ENCODE measurements around the gene ATG5. TPM values are rescaled to one million over a fixed set of nuclear protein-coding genes. Genes with fewer than 3 reads are reported as not detected.

ATG5 gene
- total RNA-seq, 1 donor from 2014 or later: 39.3 TPM

GRCh38 chr6:106281088-106281487, 44.5 kb downstream of the ATG5 start:
- FAIRE-seq: no peak
- Mint-ChIP-seq H3K27me3 (ENCODE audit: low read depth, unreplicated experiment) (no peaks in the 10 kb centered on the region), H3K36me3 (ENCODE audit: low read depth, unreplicated experiment) (peaks cover 6% of the 10 kb centered on the region), H3K4me3 (ENCODE audit: unreplicated experiment) (no peak overlapping the region), H3K27ac (ENCODE audit: unreplicated experiment) (no peak overlapping the region), H3K4me1 (ENCODE audit: low read depth, unreplicated experiment) (peaks cover 24% of the 10 kb centered on the region), H3K9me3 (ENCODE audit: unreplicated experiment) (peaks cover 4% of the 10 kb centered on the region)
- no peak overlapping the region for H3K27ac ChIP-seq (ENCODE audit: low read depth, low read length)
- peaks cover 8% of the 10 kb centered on the region for H3K4me1 ChIP-seq (ENCODE audit: insufficient read depth, low read length)
- peak overlapping the region; percentile 2 for H3K4me2 ChIP-seq (ENCODE audit: low read length)
- H2AFZ ChIP-seq (ENCODE audit: low read depth, low read length): no peak overlapping the region
- H3K4me3 ChIP-seq (ENCODE audit: insufficient read depth, low read depth, low read length): no peak overlapping the region
- peaks cover 10% of the 10 kb centered on the region for H4K20me1 ChIP-seq (ENCODE audit: insufficient read depth, low read length)
- DNase-seq (ENCODE audit: low read depth): peak; percentile 39
- H3K9ac ChIP-seq (ENCODE audit: low read length): no peak overlapping the region
- H3K36me3 ChIP-seq (ENCODE audit: insufficient read depth, low read length): no peaks in the 10 kb centered on the region
- H3K27me3 ChIP-seq (ENCODE audit: insufficient read depth, low read length): no peaks in the 10 kb centered on the region
- TF ChIP-seq CTCF (IDR thresholded peaks at IDR 0.05; ENCODE audit: insufficient read depth, low read depth, low read length) (no peak), EZH2 (IDR thresholded peaks at IDR 0.05; ENCODE audit: insufficient read depth, low read length) (no peak)
- peaks cover 36% of the 10 kb centered on the region for H3K79me2 ChIP-seq (ENCODE audit: insufficient read depth, low read length)
- H3K9me3 ChIP-seq (ENCODE audit: insufficient read depth, low read depth, low read length): no peaks in the 10 kb centered on the region

- H3K9me3 Mint-ChIP-seq (ENCODE audit: unreplicated experiment): peaks cover 4% of the 10 kb centered on the region
- peaks cover 32% of the 10 kb centered on the region for H3K79me2 ChIP-seq (ENCODE audit: insufficient read depth, low read length)
- peaks cover 22% of the 10 kb centered on the region for H3K4me1 Mint-ChIP-seq (ENCODE audit: low read depth, unreplicated experiment)
- H3K4me2 ChIP-seq (ENCODE audit: low read length): peak overlapping the region; percentile 13
- peaks cover 1% of the 10 kb centered on the region for H3K36me3 Mint-ChIP-seq (ENCODE audit: low read depth, unreplicated experiment)
- H3K4me1 ChIP-seq (ENCODE audit: insufficient read depth, low read length): peaks cover 11% of the 10 kb centered on the region
- H3K9me3 ChIP-seq (ENCODE audit: insufficient read depth, low read depth, low read length): no peaks in the 10 kb centered on the region
- H3K27ac ChIP-seq (ENCODE audit: low read depth, low read length): peak overlapping the region; percentile 49
- FAIRE-seq: peak; percentile 73
- no peaks in the 10 kb centered on the region for H3K27me3 Mint-ChIP-seq (ENCODE audit: low read depth, unreplicated experiment)
- peak overlapping the region; percentile 58 for H3K27ac Mint-ChIP-seq (ENCODE audit: unreplicated experiment)
- DNase-seq (ENCODE audit: low read depth): peak; percentile 73
- no peaks in the 10 kb centered on the region for H3K36me3 ChIP-seq (ENCODE audit: insufficient read depth, low read length)
- H3K9ac ChIP-seq (ENCODE audit: low read length): no peak overlapping the region
- no peak overlapping the region for H2AFZ ChIP-seq (ENCODE audit: low read depth, low read length)
- TF ChIP-seq EZH2 (IDR thresholded peaks at IDR 0.05; ENCODE audit: insufficient read depth, low read length) (no peak), CTCF (IDR thresholded peaks at IDR 0.05; ENCODE audit: insufficient read depth, low read depth, low read length) (no peak)
- H3K4me3 ChIP-seq (ENCODE audit: insufficient read depth, low read depth, low read length): no peak overlapping the region
- no peaks in the 10 kb centered on the region for H3K27me3 ChIP-seq (ENCODE audit: insufficient read depth, low read length)
- no peak overlapping the region for H3K4me3 Mint-ChIP-seq (ENCODE audit: unreplicated experiment)
- peaks cover 7% of the 10 kb centered on the region for H4K20me1 ChIP-seq (ENCODE audit: insufficient read depth, low read length)
Observed at GRCh38 chr6:106279179-106279578, 46.4 kb downstream of the ATG5 start.

GRCh38 chr6:106275692-106276091, 49.9 kb downstream of the ATG5 start:
- Histone ChIP-seq H3K27me3 (ENCODE audit: insufficient read depth, low read length) (no peaks in the 10 kb centered on the region), H3K9me3 (ENCODE audit: insufficient read depth, low read depth, low read length) (no peaks in the 10 kb centered on the region), H3K4me2 (ENCODE audit: low read length) (peak overlapping the region; percentile 65), H3K79me2 (ENCODE audit: insufficient read depth, low read length) (peaks cover 50% of the 10 kb centered on the region), H3K36me3 (ENCODE audit: insufficient read depth, low read length) (no peaks in the 10 kb centered on the region), H2AFZ (ENCODE audit: low read depth, low read length) (no peak overlapping the region), H4K20me1 (ENCODE audit: insufficient read depth, low read length) (peaks cover 4% of the 10 kb centered on the region), H3K4me1 (ENCODE audit: insufficient read depth, low read length) (peaks cover 3% of the 10 kb centered on the region), H3K4me3 (ENCODE audit: insufficient read depth, low read depth, low read length) (no peak overlapping the region), H3K27ac (ENCODE audit: low read depth, low read length) (peak overlapping the region; percentile 40), H3K9ac (ENCODE audit: low read length) (no peak overlapping the region)
- Mint-ChIP-seq H3K27me3 (ENCODE audit: low read depth, unreplicated experiment) (no peaks in the 10 kb centered on the region), H3K27ac (ENCODE audit: unreplicated experiment) (no peak overlapping the region), H3K4me3 (ENCODE audit: unreplicated experiment) (no peak overlapping the region), H3K4me1 (ENCODE audit: low read depth, unreplicated experiment) (peaks cover 20% of the 10 kb centered on the region), H3K36me3 (ENCODE audit: low read depth, unreplicated experiment) (no peaks in the 10 kb centered on the region), H3K9me3 (ENCODE audit: unreplicated experiment) (no peaks in the 10 kb centered on the region)
- peak; percentile 50 for FAIRE-seq
- TF ChIP-seq EZH2 (IDR thresholded peaks at IDR 0.05; ENCODE audit: insufficient read depth, low read length) (no peak), CTCF (IDR thresholded peaks at IDR 0.05; ENCODE audit: insufficient read depth, low read depth, low read length) (no peak)
- DNase-seq (ENCODE audit: low read depth): peak; percentile 84
